HG03521 (cell line): ENCODE measurements around the gene TOGARAM1.

ENCODE experiments used
- ATAC-seq: cut with Tn5 transposase; IDR thresholded peaks from one replicate; pipeline ENCODE4 v1.9.1; 2021; ENCODE audit warnings: mild to moderate bottlenecking, moderate library complexity; ENCODE audit not compliant: unreplicated experiment

Gene TOGARAM1

GRCh38 chr14:45084946-45085346 is 123.0 kb downstream of the TOGARAM1 start:
- ATAC-seq = no peak

GRCh38 chr14:45089813-45090212 is 127.8 kb downstream of the TOGARAM1 start:
- peak; percentile 62 for ATAC-seq

GRCh38 chr14:45091710-45092109 is 129.7 kb downstream of the TOGARAM1 start:
- no peak for ATAC-seq

- no peak for ATAC-seq
Observed at GRCh38 chr14:45094275-45094674, 132.3 kb downstream of the TOGARAM1 start.

- no peak for ATAC-seq
Observed at GRCh38 chr14:45095143-45095542, 133.2 kb downstream of the TOGARAM1 start.

GRCh38 chr14:45096218-45096617 is 134.2 kb downstream of the TOGARAM1 start:
- ATAC-seq = no peak

GRCh38 chr14:45103806-45104205 is 141.8 kb downstream of the TOGARAM1 start:
- no peak for ATAC-seq

GRCh38 chr14:45104561-45104960 is 142.6 kb downstream of the TOGARAM1 start:
- no peak for ATAC-seq

GRCh38 chr14:45112896-45113781 is 151.1 kb downstream of the TOGARAM1 start:
- ATAC-seq = no peak

GRCh38 chr14:45114327-45114726 is 152.3 kb downstream of the TOGARAM1 start:
- ATAC-seq = no peak

- no peak for ATAC-seq
Observed at GRCh38 chr14:45118594-45118993, 156.6 kb downstream of the TOGARAM1 start.

GRCh38 chr14:45120096-45120495 is 158.1 kb downstream of the TOGARAM1 start:
- ATAC-seq = no peak

- no peak for ATAC-seq
Observed at GRCh38 chr14:45123271-45123670, 161.3 kb downstream of the TOGARAM1 start.
